ENCODE measurements around the gene RTN4RL1. TPM values are rescaled to one million over a fixed set of nuclear protein-coding genes. Genes with fewer than 3 reads are reported as not detected.
A peak's percentile ranks its signal among the peaks of the same experiment; 100 is the strongest.

The RTN4RL1 gene
- total RNA-seq, 1 donor: 0.27 TPM

- no peak overlapping the region for H3K4me3 ChIP-seq (ENCODE audit: low read depth, low read length)
- no peak for TF ChIP-seq CTCF (IDR thresholded peaks at IDR 0.05; ENCODE audit: insufficient read depth, low read length)
- peak; percentile 76 for DNase-seq (ENCODE audit: low read depth)
Observed at GRCh38 chr17:2043785-2044184, 18.7 kb upstream of the RTN4RL1 start.

GRCh38 chr17:2042933-2043332 lies 17.8 kb upstream of the RTN4RL1 start:
- peak overlapping the region; percentile 92 for H3K4me3 ChIP-seq (ENCODE audit: low read depth, low read length)
- TF ChIP-seq CTCF (IDR thresholded peaks at IDR 0.05; ENCODE audit: insufficient read depth, low read length): no peak
- no peak for DNase-seq (ENCODE audit: low read depth)

- peak; percentile 32 for DNase-seq (ENCODE audit: low read depth)
- peak; percentile 55 for TF ChIP-seq CTCF (IDR thresholded peaks at IDR 0.05; ENCODE audit: insufficient read depth, low read length)
- H3K4me3 ChIP-seq (ENCODE audit: low read depth, low read length): peak overlapping the region; percentile 92
Observed at GRCh38 chr17:2042390-2042847, 17.3 kb upstream of the RTN4RL1 start.

- peak; percentile 92 for DNase-seq (ENCODE audit: low read depth)
- peak within 1 kb of the TSS; percentile 92 for H3K4me3 ChIP-seq (ENCODE audit: low read depth, low read length)
- TF ChIP-seq CTCF (IDR thresholded peaks at IDR 0.05; ENCODE audit: insufficient read depth, low read length): peak; percentile 51
Observed at GRCh38 chr17:2041561-2042389, 16.6 kb upstream of the RTN4RL1 start, which contains the start of gene OVCA2. Gene OVCA2 (plus strand): TSS chr17:2042022. CDS start chr17:2042048, 26 bp downstream.

- no peak for TF ChIP-seq CTCF (IDR thresholded peaks at IDR 0.05; ENCODE audit: insufficient read depth, low read length)
- peak overlapping the region; percentile 92 for H3K4me3 ChIP-seq (ENCODE audit: low read depth, low read length)
- DNase-seq (ENCODE audit: low read depth): no peak
Observed at GRCh38 chr17:2040942-2041560, 15.9 kb upstream of the RTN4RL1 start.

- no peak for TF ChIP-seq CTCF (IDR thresholded peaks at IDR 0.05; ENCODE audit: insufficient read depth, low read length)
- DNase-seq (ENCODE audit: low read depth): no peak
- H3K4me3 ChIP-seq (ENCODE audit: low read depth, low read length): no peak overlapping the region
Observed at GRCh38 chr17:2040219-2040827, 15.2 kb upstream of the RTN4RL1 start.

Measured in fibroblast of the aortic adventitia (primary cell).